HepG2 (cell line): ENCODE data around the gene DLX5. TPM values are rescaled to one million over a fixed set of nuclear protein-coding genes. Genes with fewer than 3 reads are reported as not detected.

Experiments used
- CENPBD1 ChIP-seq: sonication (generic); formaldehyde crosslinking; IDR thresholded peaks from 2 replicates; pipeline ENCODE4 v1.8.0; 2022; ENCODE audit warnings: missing genetic modification reagents, low read depth, mild to moderate bottlenecking, borderline replicate concordance
- EEA1 ChIP-seq: sonication (generic); formaldehyde crosslinking; IDR thresholded peaks from 2 replicates; pipeline ENCODE4 v1.5.1; 2020; ENCODE audit warnings: mild to moderate bottlenecking, missing genetic modification reagents, borderline replicate concordance
- FOXM1 ChIP-seq: sonication (generic); formaldehyde crosslinking; IDR thresholded peaks from 2 replicates; pipeline ENCODE4 v1.5.0; 2020; ENCODE audit warnings: missing genetic modification reagents
- GATAD1 ChIP-seq: IDR thresholded peaks from 2 replicates; pipeline ENCODE4 v1.6.1; 2016; ENCODE audit warnings: missing genetic modification reagents, missing compliant biosample characterization
- ISX ChIP-seq: sonication (generic); formaldehyde crosslinking; conservative IDR thresholded peaks from 2 replicates; pipeline ENCODE4 v1.5.0; 2020; ENCODE audit warnings: missing genetic modification reagents
- KAT2B ChIP-seq: fragments of 150-350 bp; IDR thresholded peaks from 2 replicates; pipeline ENCODE4 v1.6.1; 2014; ENCODE audit warnings: low read depth, low read length, borderline replicate concordance
- MXD4 ChIP-seq: IDR thresholded peaks from 2 replicates; pipeline ENCODE4 v1.6.1; 2016; ENCODE audit warnings: mild to moderate bottlenecking, missing biosample characterization, missing genetic modification reagents
- NBN ChIP-seq: fragments of 450-650 bp; conservative IDR thresholded peaks from 2 replicates; pipeline ENCODE4 v1.6.1; 2017
- NFRKB ChIP-seq: fragments of 450-650 bp; IDR thresholded peaks from 2 replicates; pipeline ENCODE4 v1.6.1; 2017
- ONECUT2 ChIP-seq: sonication (generic); formaldehyde crosslinking; IDR thresholded peaks from 2 replicates; pipeline ENCODE4 v1.4.0; 2020; ENCODE audit warnings: missing genetic modification reagents
- REXO4 ChIP-seq: sonication (generic); formaldehyde crosslinking; IDR thresholded peaks from 2 replicates; pipeline ENCODE4 v1.8.0; 2022; ENCODE audit warnings: missing genetic modification reagents, mild to moderate bottlenecking, borderline replicate concordance
- SRY ChIP-seq: sonication (generic); formaldehyde crosslinking; IDR thresholded peaks from 2 replicates; pipeline ENCODE4 v1.8.0; 2022; ENCODE audit warnings: mild to moderate bottlenecking, missing genetic modification reagents
- TERF1 ChIP-seq: sonication (generic); formaldehyde crosslinking; IDR thresholded peaks from 2 replicates; pipeline ENCODE4 v1.8.0; 2022; ENCODE audit warnings: mild to moderate bottlenecking, missing genetic modification reagents, moderate library complexity
- ZBTB44 ChIP-seq: sonication (generic); formaldehyde crosslinking; IDR thresholded peaks from 2 replicates; pipeline ENCODE4 v1.4.0; 2020; ENCODE audit warnings: missing genetic modification reagents
- ZNF3 ChIP-seq: IDR thresholded peaks from 2 replicates; pipeline ENCODE4 v1.7.0; 2017; ENCODE audit warnings: inconsistent platforms
- ZNF746 ChIP-seq: sonication (generic); formaldehyde crosslinking; IDR thresholded peaks from 2 replicates; pipeline ENCODE4 v1.8.0; 2022; ENCODE audit warnings: mild to moderate bottlenecking, missing genetic modification reagents
- ZNF780A ChIP-seq: sonication (generic); formaldehyde crosslinking; IDR thresholded peaks from 2 replicates; pipeline ENCODE4 v1.8.0; 2022; ENCODE audit warnings: mild to moderate bottlenecking, missing genetic modification reagents, moderate library complexity
- polyA plus RNA-seq, 8 experiments: library from polyadenylated mRNA; depleted of rRNA in 3 of 8; stranded (reverse) in 7 of 8; unstranded in 1 of 8; fragments of >200 nt; fragmentation: Illumina TruSeq in 4 of 8; extraction: Trizol in 4 of 8; gene quantifications; 2 replicates each; pipeline versions ENCODE4 v1.2.1 to v1.2.3, GENCODE V29; 2011 to 2016; ENCODE audit warnings: low read depth in 4 of 8, missing spikeins in 1 of 8, mixed read lengths in 1 of 8; ENCODE audit not compliant: insufficient read depth in 1 of 8
- total RNA-seq, 5 experiments: library from RNA; depleted of rRNA; stranded (reverse); fragments of >200 nt; fragmentation: Illumina TruSeq; extraction: Trizol; gene quantifications; 2 replicates each; pipeline ENCODE4 v1.2.3, GENCODE V29; 2016; ENCODE audit warnings: low read depth in 1 of 5
- TF ChIP-seq, protein P1 (sequence below): sonication (generic); formaldehyde crosslinking; IDR thresholded peaks from 2 replicates; pipeline ENCODE4 v1.5.1; 2020; ENCODE audit warnings: mild to moderate bottlenecking, missing genetic modification reagents, borderline replicate concordance
- TF ChIP-seq, protein P2 (sequence below): sonication (generic); formaldehyde crosslinking; IDR thresholded peaks from 2 replicates; pipeline ENCODE4 v1.4.0; 2020; ENCODE audit warnings: missing genetic modification reagents; ENCODE audit errors: not compliant biosample characterization
- TF ChIP-seq, protein P3 (sequence below): IDR thresholded peaks from 2 replicates; pipeline ENCODE4 v1.6.1; 2016; ENCODE audit warnings: missing compliant biosample characterization, missing genetic modification reagents, borderline replicate concordance
- TF ChIP-seq, protein P4 (sequence below): sonication (generic); formaldehyde crosslinking; IDR thresholded peaks from 2 replicates; pipeline ENCODE4 v1.4.0; 2020; ENCODE audit warnings: missing genetic modification reagents, low read depth, mild to moderate bottlenecking, borderline replicate concordance

DLX5 gene
- total and polyA plus RNA-seq, 2 of the 13 experiments (the other 11 are each of a cell fraction or from before 2014, with no cell fraction given): not detected

- no peak for TF ChIP-seq KAT2B
- TF ChIP-seq, protein P1, sequence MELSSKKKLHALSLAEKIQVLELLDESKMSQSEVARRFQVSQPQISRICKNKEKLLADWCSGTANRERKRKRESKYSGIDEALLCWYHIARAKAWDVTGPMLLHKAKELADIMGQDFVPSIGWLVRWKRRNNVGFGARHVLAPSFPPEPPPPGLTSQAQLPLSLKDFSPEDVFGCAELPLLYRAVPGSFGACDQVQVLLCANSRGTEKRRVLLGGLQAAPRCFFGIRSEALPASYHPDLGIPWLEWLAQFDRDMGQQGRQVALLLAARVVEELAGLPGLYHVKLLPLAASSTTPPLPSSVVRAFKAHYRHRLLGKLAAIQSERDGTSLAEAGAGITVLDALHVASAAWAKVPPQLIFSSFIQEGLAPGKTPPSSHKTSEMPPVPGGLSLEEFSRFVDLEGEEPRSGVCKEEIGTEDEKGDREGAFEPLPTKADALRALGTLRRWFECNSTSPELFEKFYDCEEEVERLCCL (CRISPR knock-in tag): no peak
- TF ChIP-seq EEA1: no peak
- TF ChIP-seq NFRKB: no peak
- peak; percentile 17; the same call in 1 of the 2 replicates for TF ChIP-seq SRY (CRISPR knock-in tag)
- no peak for TF ChIP-seq ZBTB44 (CRISPR knock-in tag)
- no peak for TF ChIP-seq ZNF780A
- TF ChIP-seq ONECUT2 (CRISPR knock-in tag): no peak
- TF ChIP-seq CENPBD1: no peak
- TF ChIP-seq, protein P2, sequence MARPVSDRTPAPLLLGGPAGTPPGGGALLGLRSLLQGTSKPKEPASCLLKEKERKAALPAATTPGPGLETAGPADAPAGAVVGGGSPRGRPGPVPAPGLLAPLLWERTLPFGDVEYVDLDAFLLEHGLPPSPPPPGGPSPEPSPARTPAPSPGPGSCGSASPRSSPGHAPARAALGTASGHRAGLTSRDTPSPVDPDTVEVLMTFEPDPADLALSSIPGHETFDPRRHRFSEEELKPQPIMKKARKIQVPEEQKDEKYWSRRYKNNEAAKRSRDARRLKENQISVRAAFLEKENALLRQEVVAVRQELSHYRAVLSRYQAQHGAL (CRISPR knock-in tag): no peak
- TF ChIP-seq TERF1 (CRISPR knock-in tag): no peak
- TF ChIP-seq FOXM1 (CRISPR knock-in tag): no peak
- TF ChIP-seq MXD4 (CRISPR knock-in tag): no peak
- no peak for TF ChIP-seq ZNF3 (CRISPR knock-in tag)
- no peak for TF ChIP-seq GATAD1
- TF ChIP-seq ZNF746 (CRISPR knock-in tag): no peak
- TF ChIP-seq REXO4 (CRISPR knock-in tag): no peak
- no peak for TF ChIP-seq ISX (CRISPR knock-in tag)
- TF ChIP-seq NBN: no peak
- TF ChIP-seq, protein P3, sequence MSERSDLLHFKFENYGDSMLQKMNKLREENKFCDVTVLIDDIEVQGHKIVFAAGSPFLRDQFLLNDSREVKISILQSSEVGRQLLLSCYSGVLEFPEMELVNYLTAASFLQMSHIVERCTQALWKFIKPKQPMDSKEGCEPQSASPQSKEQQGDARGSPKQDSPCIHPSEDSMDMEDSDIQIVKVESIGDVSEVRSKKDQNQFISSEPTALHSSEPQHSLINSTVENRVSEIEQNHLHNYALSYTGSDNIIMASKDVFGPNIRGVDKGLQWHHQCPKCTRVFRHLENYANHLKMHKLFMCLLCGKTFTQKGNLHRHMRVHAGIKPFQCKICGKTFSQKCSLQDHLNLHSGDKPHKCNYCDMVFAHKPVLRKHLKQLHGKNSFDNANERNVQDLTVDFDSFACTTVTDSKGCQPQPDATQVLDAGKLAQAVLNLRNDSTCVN (CRISPR knock-in tag): no peak
- TF ChIP-seq, protein P4, sequence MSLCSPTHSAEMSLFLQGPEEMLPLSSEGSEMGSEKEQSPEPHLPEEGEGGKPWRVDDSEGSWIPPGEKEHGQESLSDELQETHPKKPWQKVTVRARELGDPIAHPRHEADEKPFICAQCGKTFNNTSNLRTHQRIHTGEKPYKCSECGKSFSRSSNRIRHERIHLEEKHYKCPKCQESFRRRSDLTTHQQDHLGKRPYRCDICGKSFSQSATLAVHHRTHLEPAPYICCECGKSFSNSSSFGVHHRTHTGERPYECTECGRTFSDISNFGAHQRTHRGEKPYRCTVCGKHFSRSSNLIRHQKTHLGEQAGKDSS: no peak
These were observed 17.6 kb downstream of the DLX5 start (continued) for GRCh38 chr7:97006816-97007582.
